ENCODE data around the gene FASTKD3. TPM values are rescaled to one million over a fixed set of nuclear protein-coding genes. Genes with fewer than 3 reads are reported as not detected.

Gene FASTKD3
- total and polyA plus RNA-seq, 2 donors (not counting 3 experiments of a cell fraction or from before 2014, with no cell fraction given), result 5.5 to 9.6 TPM

DNA sequence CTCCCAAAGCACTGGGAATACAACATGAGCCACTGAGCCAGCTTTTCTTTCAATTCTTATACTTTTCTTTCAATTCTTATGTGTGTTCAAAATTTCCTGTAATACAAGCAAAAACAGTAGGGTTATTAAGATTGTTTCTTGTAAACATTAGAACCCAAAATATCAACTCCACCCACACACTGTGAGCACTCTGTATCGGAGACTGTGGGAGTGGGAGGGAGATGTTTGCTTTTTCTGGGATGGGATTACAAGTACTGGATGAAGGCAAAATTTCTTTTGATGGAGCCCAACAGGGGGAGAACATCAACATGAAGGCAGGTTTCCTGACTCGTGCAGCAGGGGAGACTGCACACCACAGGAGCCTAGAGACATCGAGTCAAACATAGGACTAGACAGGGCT is 13.2 kb downstream of the FASTKD3 start:
- TF ChIP-seq, protein P1, sequence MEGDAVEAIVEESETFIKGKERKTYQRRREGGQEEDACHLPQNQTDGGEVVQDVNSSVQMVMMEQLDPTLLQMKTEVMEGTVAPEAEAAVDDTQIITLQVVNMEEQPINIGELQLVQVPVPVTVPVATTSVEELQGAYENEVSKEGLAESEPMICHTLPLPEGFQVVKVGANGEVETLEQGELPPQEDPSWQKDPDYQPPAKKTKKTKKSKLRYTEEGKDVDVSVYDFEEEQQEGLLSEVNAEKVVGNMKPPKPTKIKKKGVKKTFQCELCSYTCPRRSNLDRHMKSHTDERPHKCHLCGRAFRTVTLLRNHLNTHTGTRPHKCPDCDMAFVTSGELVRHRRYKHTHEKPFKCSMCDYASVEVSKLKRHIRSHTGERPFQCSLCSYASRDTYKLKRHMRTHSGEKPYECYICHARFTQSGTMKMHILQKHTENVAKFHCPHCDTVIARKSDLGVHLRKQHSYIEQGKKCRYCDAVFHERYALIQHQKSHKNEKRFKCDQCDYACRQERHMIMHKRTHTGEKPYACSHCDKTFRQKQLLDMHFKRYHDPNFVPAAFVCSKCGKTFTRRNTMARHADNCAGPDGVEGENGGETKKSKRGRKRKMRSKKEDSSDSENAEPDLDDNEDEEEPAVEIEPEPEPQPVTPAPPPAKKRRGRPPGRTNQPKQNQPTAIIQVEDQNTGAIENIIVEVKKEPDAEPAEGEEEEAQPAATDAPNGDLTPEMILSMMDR (IDR thresholded peaks at IDR 0.05; ENCODE audit: extremely low read depth in 1 of 2, insufficient read depth in 1 of 2, low read depth in 1 of 2, low read length in 2 of 2), result no peak
- no peak for TF ChIP-seq MYC (IDR thresholded peaks at IDR 0.05; ENCODE audit: low read depth, low read length)
- no peak for TF ChIP-seq POLR2AphosphoS5 (IDR thresholded peaks at IDR 0.05; ENCODE audit: insufficient read depth, low read depth, low read length)
- TF ChIP-seq FOS (IDR thresholded peaks at IDR 0.05; ENCODE audit: borderline replicate concordance, insufficient read depth, low read length), result no peak
- TF ChIP-seq POLR2A (IDR thresholded peaks at IDR 0.05; ENCODE audit: low read depth, low read length), result no peak
- TF ChIP-seq, protein P2, sequence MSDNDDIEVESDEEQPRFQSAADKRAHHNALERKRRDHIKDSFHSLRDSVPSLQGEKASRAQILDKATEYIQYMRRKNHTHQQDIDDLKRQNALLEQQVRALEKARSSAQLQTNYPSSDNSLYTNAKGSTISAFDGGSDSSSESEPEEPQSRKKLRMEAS (IDR thresholded peaks at IDR 0.05; ENCODE audit: insufficient read depth, insufficient read length), result no peak
- TF ChIP-seq JUN (IDR thresholded peaks at IDR 0.05; ENCODE audit: borderline replicate concordance, insufficient read depth, insufficient read length, low read depth), result no peak
- TF ChIP-seq GATA2 (IDR thresholded peaks at IDR 0.05; ENCODE audit: insufficient read depth, insufficient read length, low read depth, low read length), result no peak
- TF ChIP-seq EZH2 (IDR thresholded peaks at IDR 0.05; ENCODE audit: borderline replicate concordance, low read depth, low read length, severe bottlenecking), result no peak
- no peak for FAIRE-seq
- CTCF ChIA-PET, result interaction anchor here (1.0 kb wide), 1 partner anchor 41 kb away, joined by 3 read pairs; no protein-coding TSS in a partner anchor

More for the DNA sequence above, 13.2 kb downstream of the FASTKD3 start:
- H3K4me2 ChIP-seq (ENCODE audit: insufficient read depth, low read length), result no peak overlapping the region
- H2AFZ ChIP-seq (ENCODE audit: low read depth, low read length), result no peak overlapping the region
- H3K27me3 ChIP-seq (ENCODE audit: control insufficient read depth in 2 of 2, insufficient read depth in 2 of 2, low read length in 2 of 2), result peaks cover 0 to 2% of the 10 kb centered on the region in 2 experiments
- POLR2A ChIA-PET, result no interaction called here
- BruUV-seq (replicated peaks), result no TSS peak
- dilution Hi-C loops (cut with MboI; ENCODE audit: extremely low pct_ligation_motif_present, low sequenced_read_pairs) (no loop called here), intact Hi-C loops (cut with micrococcal nuclease) (loop anchor here (5.0 to 10.0 kb wide), 2 partner anchors 98 to 1091 kb away; no protein-coding TSS in a partner anchor)
- DNase-seq (ENCODE audit: low read depth, low spot score), result no peak
- H3K36me3 ChIP-seq (ENCODE audit: control insufficient read depth in 2 of 2, extremely low read depth in 1 of 2, insufficient read depth in 2 of 2, low read length in 2 of 2), result peaks cover 2% of the 10 kb centered on the region in 2 experiments
- no peak overlapping the region for H3K27ac ChIP-seq (ENCODE audit: insufficient read depth, low read depth, low read length)
- no peaks in the 10 kb centered on the region for H3K9me3 ChIP-seq (replicated peaks; ENCODE audit: control insufficient read depth, insufficient read depth, low read length)
- no peak overlapping the region for H3K4me3 ChIP-seq (replicated peaks in 1 of 3; ENCODE audit: insufficient read depth in 1 of 3, low read depth in 1 of 3, low read length in 3 of 3)
- no peaks in the 10 kb centered on the region for H3K4me1 ChIP-seq (ENCODE audit: control insufficient read depth, extremely low read depth, insufficient read depth, low read length)
- H3K9ac ChIP-seq (replicated peaks; ENCODE audit: extremely low read depth, insufficient read depth, low read length), result no peak overlapping the region
- no peaks in the 10 kb centered on the region for H4K20me1 ChIP-seq (replicated peaks; ENCODE audit: control insufficient read depth, extremely low read depth, insufficient read depth, low read length)
- H3K79me2 ChIP-seq (ENCODE audit: control insufficient read depth, insufficient read depth, low read length), result no peaks in the 10 kb centered on the region
- H3K9me1 ChIP-seq (replicated peaks; ENCODE audit: control insufficient read depth, extremely low read depth, insufficient read depth, low read length), result no peaks in the 10 kb centered on the region
